ENCODE measurements around the gene RNF181. TPM values are rescaled to one million over a fixed set of nuclear protein-coding genes. Genes with fewer than 3 reads are reported as not detected.
"Not testable (repeated sequence)": the region's sequence is repeated elsewhere in the genome, so short reads cannot be mapped to it uniquely, and the experiment has no call there.

RNF181 gene
- total RNA-seq, 4 donors from 2014 or later: 89.9 to 127 (median 110) TPM

GRCh38 chr2:85553184-85553583 is 42.4 kb upstream of the RNF181 start:
- 75% methylated on average over 6 of the region's 6 CpGs for whole genome bisulfite sequencing
- no peak for DNase-seq (ENCODE audit: low spot score in 2 of 2)
- TF ChIP-seq POLR2AphosphoS5 (IDR thresholded peaks at IDR 0.05) (no peak), CTCF (IDR thresholded peaks at IDR 0.05) (no peak), EP300 (IDR thresholded peaks at IDR 0.05) (no peak), POLR2A (IDR thresholded peaks at IDR 0.05) (no peak)
- H3K4me1 ChIP-seq: peaks cover 4% of the 10 kb centered on the region
- no peak overlapping the region for H3K27ac ChIP-seq
- H3K9me3 ChIP-seq: no peaks in the 10 kb centered on the region
- H3K4me3 ChIP-seq: no peak overlapping the region
- H3K27me3 ChIP-seq: no peaks in the 10 kb centered on the region
- peaks cover 77% of the 10 kb centered on the region for H3K36me3 ChIP-seq

- Histone ChIP-seq H3K4me1 (peaks cover 9% of the 10 kb centered on the region), H3K36me3 (peaks cover 74% of the 10 kb centered on the region), H3K9me3 (no peaks in the 10 kb centered on the region), H3K27me3 (no peaks in the 10 kb centered on the region), H3K4me3 (no peak overlapping the region), H3K27ac (no peak overlapping the region)
- no peak for DNase-seq (ENCODE audit: low spot score in 2 of 2)
- no peak for TF ChIP-seq EP300 (IDR thresholded peaks at IDR 0.05)
- WGBS: 89% methylated on average over 3 of the region's 3 CpGs
These were observed 40.4 kb upstream of the RNF181 start for GRCh38 chr2:85554980-85555612.

GRCh38 chr2:85557130-85557529 is 38.4 kb upstream of the RNF181 start:
- H3K36me3 ChIP-seq: peaks cover 58% of the 10 kb centered on the region
- no peak overlapping the region for H3K4me3 ChIP-seq
- peaks cover 19% of the 10 kb centered on the region for H3K4me1 ChIP-seq
- H3K9me3 ChIP-seq: no peaks in the 10 kb centered on the region
- WGBS: 94% methylated on average over 5 of the region's 5 CpGs
- TF ChIP-seq EP300 (IDR thresholded peaks at IDR 0.05) (no peak), POLR2AphosphoS5 (IDR thresholded peaks at IDR 0.05) (no peak), POLR2A (IDR thresholded peaks at IDR 0.05) (no peak), CTCF (IDR thresholded peaks at IDR 0.05) (no peak)
- no peak overlapping the region for H3K27ac ChIP-seq
- H3K27me3 ChIP-seq: no peaks in the 10 kb centered on the region
- DNase-seq (ENCODE audit: low spot score in 2 of 2): no peak

- 95% methylated on average over 1 of the region's 1 CpG for WGBS
- TF ChIP-seq POLR2AphosphoS5 (IDR thresholded peaks at IDR 0.05) (no peak), CTCF (IDR thresholded peaks at IDR 0.05) (no peak), POLR2A (IDR thresholded peaks at IDR 0.05) (no peak), EP300 (IDR thresholded peaks at IDR 0.05) (no peak)
- Histone ChIP-seq H3K27me3 (no peaks in the 10 kb centered on the region), H3K4me1 (peaks cover 22% of the 10 kb centered on the region), H3K4me3 (no peak overlapping the region), H3K9me3 (no peaks in the 10 kb centered on the region), H3K36me3 (peaks cover 49% of the 10 kb centered on the region), H3K27ac (no peak overlapping the region)
- DNase-seq (ENCODE audit: low spot score in 2 of 2): no peak
These were observed 37.4 kb upstream of the RNF181 start for GRCh38 chr2:85558160-85558559.

GRCh38 chr2:85560403-85560726 is 35.2 kb upstream of the RNF181 start:
- Histone ChIP-seq H3K27ac (peak overlapping the region; percentile 69), H3K36me3 (peaks cover 27% of the 10 kb centered on the region), H3K4me3 (peak overlapping the region; percentile 86), H3K4me1 (peaks cover 22% of the 10 kb centered on the region)
- not testable (repeated sequence) for DNase-seq (ENCODE audit: low spot score in 2 of 2); H3K27me3 ChIP-seq; H3K9me3 ChIP-seq
- 78% methylated on average over 12 of the region's 12 CpGs for WGBS

- Histone ChIP-seq H3K4me1 (peaks cover 22% of the 10 kb centered on the region), H3K36me3 (peaks cover 23% of the 10 kb centered on the region), H3K27ac (peak overlapping the region; percentile 69), H3K27me3 (no peaks in the 10 kb centered on the region), H3K9me3 (no peaks in the 10 kb centered on the region), H3K4me3 (peak overlapping the region; percentile 86)
- no peak for TF ChIP-seq CTCF (IDR thresholded peaks at IDR 0.05)
- WGBS: 5% methylated on average over 14 of the region's 14 CpGs
- DNase-seq (ENCODE audit: low spot score in 2 of 2): no peak
These were observed 34.7 kb upstream of the RNF181 start for GRCh38 chr2:85560812-85561279.

Measured in suprapubic skin (tissue), 4 donors.